Parathyroid adenoma (tissue), 2 donors: Measurements from ENCODE around the gene EGFR.

Experiments
- H2AFZ ChIP-seq: fragments of 300-600 bp; sonication (generic); one replicate; pipeline ENCODE4 v1.7.0; 2017; ENCODE audit warnings: antibody characterized with exemption, mild to moderate bottlenecking
- H3K27ac ChIP-seq: fragments of 300-600 bp; sonication (generic); one replicate; pipeline ENCODE4 v1.7.0; 2017
- H3K27me3 ChIP-seq: fragments of 300-600 bp; sonication (generic); one replicate; pipeline ENCODE4 v1.7.0; 2017; ENCODE audit warnings: low read length; ENCODE audit not compliant: control insufficient read depth, insufficient read depth
- H3K36me3 ChIP-seq: fragments of 300-600 bp; sonication (generic); one replicate; pipeline ENCODE4 v1.7.0; 2017; ENCODE audit warnings: low read length; ENCODE audit not compliant: control insufficient read depth, insufficient read depth
- H3K4me1 ChIP-seq: fragments of 300-600 bp; sonication (generic); one replicate; pipeline ENCODE4 v1.7.0; 2017; ENCODE audit warnings: control low read depth
- H3K4me2 ChIP-seq: fragments of 300-600 bp; sonication (generic); one replicate; pipeline ENCODE4 v1.7.0; 2017; ENCODE audit warnings: low read length
- H3K4me3 ChIP-seq: fragments of 300-600 bp; sonication (generic); one replicate; pipeline ENCODE4 v1.7.0; 2017; ENCODE audit warnings: low read depth, low read length
- H3K79me2 ChIP-seq: fragments of 300-600 bp; sonication (generic); one replicate; pipeline ENCODE4 v1.7.0; 2017; ENCODE audit warnings: control low read depth
- H3K9ac ChIP-seq: fragments of 300-600 bp; sonication (generic); one replicate; pipeline ENCODE4 v1.7.0; 2017; ENCODE audit warnings: mild to moderate bottlenecking
- H3K9me3 ChIP-seq: fragments of 300-600 bp; sonication (generic); one replicate; pipeline ENCODE4 v1.7.0; 2017; ENCODE audit warnings: low read length; ENCODE audit not compliant: control insufficient read depth
- CTCF ChIP-seq: fragments of 300-600 bp; sonication (generic); IDR thresholded peaks from one replicate; pipeline ENCODE4 v1.7.0; 2017; ENCODE audit warnings: antibody characterized with exemption, mild to moderate bottlenecking
- donor health status: primary hyperparathyroidism.

Gene EGFR

DNA sequence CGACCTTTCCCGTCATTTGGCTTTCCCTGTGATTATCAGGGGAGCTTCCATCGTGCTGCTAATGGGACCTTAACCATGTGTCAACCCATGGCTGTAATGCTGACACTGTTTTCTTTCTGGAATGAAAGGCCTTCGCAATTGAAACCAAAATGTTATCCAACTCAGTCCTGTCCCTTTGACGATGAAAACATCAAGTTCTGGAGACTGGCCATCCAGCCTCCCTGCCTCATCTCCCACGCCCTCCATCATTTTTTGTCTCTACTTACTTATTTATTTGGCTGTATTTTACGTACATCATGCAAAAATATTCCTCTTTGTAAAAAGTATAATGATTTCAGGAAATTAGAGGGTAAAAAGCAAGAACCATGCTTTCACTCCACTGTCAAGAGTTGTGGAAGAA is 69.8 kb downstream of the EGFR start:
- Histone ChIP-seq H3K4me3 (no peak overlapping the region), H3K27me3 (no peaks in the 10 kb centered on the region), H3K27ac (no peak overlapping the region), H3K79me2 (no peaks in the 10 kb centered on the region), H3K4me2 (no peak overlapping the region), H3K9ac (no peak overlapping the region), H3K9me3 (no peaks in the 10 kb centered on the region), H3K4me1 (no peaks in the 10 kb centered on the region), H2AFZ (no peak overlapping the region), H3K36me3 (no peaks in the 10 kb centered on the region)
- TF ChIP-seq CTCF: no peak

DNA sequence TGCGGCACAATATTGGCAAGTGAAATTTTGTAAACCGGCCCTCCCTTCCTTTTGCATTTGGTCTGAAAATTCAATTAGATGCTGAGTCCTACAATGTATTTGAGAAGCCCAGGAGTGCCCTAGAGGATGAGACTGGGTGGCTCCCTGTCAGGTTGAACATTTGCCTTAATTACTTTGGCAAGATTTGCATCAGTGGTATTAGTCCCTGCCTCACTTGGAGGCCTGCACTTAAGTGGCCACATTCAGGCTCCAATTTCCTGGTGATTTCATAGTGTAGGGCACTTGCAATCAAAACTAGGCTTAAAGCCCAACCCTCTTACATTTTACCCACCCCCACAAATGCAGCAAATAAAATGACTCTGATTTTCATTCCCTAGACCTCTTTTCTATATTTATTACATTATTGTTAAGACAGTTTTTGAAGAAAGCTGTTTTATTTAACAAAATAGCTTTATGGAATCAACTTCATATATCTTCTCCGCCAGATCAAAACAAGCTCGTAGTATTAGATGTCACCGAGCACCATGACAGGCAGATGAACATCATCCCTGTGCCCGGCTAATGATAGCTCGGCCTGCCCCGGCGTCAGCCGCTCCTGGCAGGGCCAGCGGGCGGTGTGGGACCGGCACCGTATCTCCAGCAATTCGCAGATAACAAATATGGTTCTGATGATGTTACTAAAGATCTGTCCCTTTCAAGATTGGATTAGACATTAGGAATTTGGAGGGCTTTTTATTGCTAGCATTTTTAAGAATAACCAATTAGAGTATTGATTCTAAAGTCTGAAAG is 73.6 kb downstream of the EGFR start:
- H3K9ac ChIP-seq: no peak overlapping the region
- TF ChIP-seq CTCF: no peak
- H3K79me2 ChIP-seq: no peaks in the 10 kb centered on the region
- H3K4me3 ChIP-seq: no peak overlapping the region
- no peak overlapping the region for H3K4me2 ChIP-seq
- no peaks in the 10 kb centered on the region for H3K36me3 ChIP-seq
- H3K9me3 ChIP-seq: no peaks in the 10 kb centered on the region
- no peaks in the 10 kb centered on the region for H3K4me1 ChIP-seq
- H3K27ac ChIP-seq: no peak overlapping the region
- H3K27me3 ChIP-seq: no peaks in the 10 kb centered on the region
- H2AFZ ChIP-seq: no peak overlapping the region

- H3K9me3 ChIP-seq: no peaks in the 10 kb centered on the region
- H3K27ac ChIP-seq: no peak overlapping the region
- no peaks in the 10 kb centered on the region for H3K36me3 ChIP-seq
- H3K79me2 ChIP-seq: no peaks in the 10 kb centered on the region
- no peak overlapping the region for H3K4me3 ChIP-seq
- H3K27me3 ChIP-seq: no peaks in the 10 kb centered on the region
- no peak overlapping the region for H3K9ac ChIP-seq
- H2AFZ ChIP-seq: no peak overlapping the region
- H3K4me1 ChIP-seq: no peaks in the 10 kb centered on the region
- TF ChIP-seq CTCF: no peak
- no peak overlapping the region for H3K4me2 ChIP-seq
Observed at GRCh38 chr7:55092975-55093373, 74.2 kb downstream of the EGFR start.

- H3K27me3 ChIP-seq: no peaks in the 10 kb centered on the region
- H2AFZ ChIP-seq: no peak overlapping the region
- no peak for TF ChIP-seq CTCF
- no peak overlapping the region for H3K4me2 ChIP-seq
- no peaks in the 10 kb centered on the region for H3K9me3 ChIP-seq
- H3K79me2 ChIP-seq: no peaks in the 10 kb centered on the region
- no peaks in the 10 kb centered on the region for H3K36me3 ChIP-seq
- H3K4me1 ChIP-seq: no peaks in the 10 kb centered on the region
- no peak overlapping the region for H3K4me3 ChIP-seq
- H3K9ac ChIP-seq: no peak overlapping the region
- no peak overlapping the region for H3K27ac ChIP-seq
Observed at GRCh38 chr7:55093674-55094073, 74.9 kb downstream of the EGFR start.

DNA sequence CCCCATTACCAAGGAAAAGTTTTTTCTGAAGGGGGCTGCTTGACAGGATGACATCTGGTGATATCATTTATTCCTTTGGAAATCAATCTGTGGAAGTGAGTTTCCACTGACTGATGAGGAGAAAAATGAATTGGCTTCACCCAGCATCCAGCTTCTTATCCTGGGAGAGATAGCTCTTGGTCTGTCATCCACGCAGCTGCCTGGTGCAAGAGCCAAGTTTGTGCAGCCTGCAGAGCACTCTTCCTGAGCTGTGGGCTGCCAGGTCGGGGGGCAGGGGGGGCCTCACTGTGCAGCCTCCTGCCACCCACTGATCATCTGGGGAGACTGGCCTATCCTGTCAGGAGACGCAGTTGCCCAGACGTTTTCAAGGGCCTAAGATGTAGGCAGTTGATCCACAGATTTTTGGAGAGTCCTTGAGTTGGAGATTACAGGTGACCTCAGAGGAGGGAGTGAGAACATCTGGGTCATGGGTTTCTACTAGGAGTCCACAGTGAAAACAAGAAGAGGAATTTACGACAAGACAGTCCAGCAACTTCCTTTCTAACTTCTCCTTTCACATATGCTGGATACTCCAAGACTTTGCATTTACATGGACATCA is 75.4 kb downstream of the EGFR start:
- H3K4me1 ChIP-seq: no peaks in the 10 kb centered on the region
- H3K4me3 ChIP-seq: no peak overlapping the region
- no peak overlapping the region for H3K4me2 ChIP-seq
- H2AFZ ChIP-seq: no peak overlapping the region
- H3K36me3 ChIP-seq: no peaks in the 10 kb centered on the region
- no peaks in the 10 kb centered on the region for H3K79me2 ChIP-seq
- H3K27me3 ChIP-seq: no peaks in the 10 kb centered on the region
- H3K9me3 ChIP-seq: no peaks in the 10 kb centered on the region
- no peak overlapping the region for H3K9ac ChIP-seq
- TF ChIP-seq CTCF: no peak
- H3K27ac ChIP-seq: no peak overlapping the region
